DND-41 (cell line): Measurements from ENCODE around the gene SHISA6.

Experiments used
- CTCF ChIP-seq: IDR thresholded peaks from 2 replicates; pipeline ENCODE4 v1.5.1; 2012; ENCODE audit warnings: borderline replicate concordance, low read length, moderate library complexity, mild to moderate bottlenecking; ENCODE audit not compliant: poor library complexity, severe bottlenecking; ENCODE audit errors: extremely low read depth
- EZH2 ChIP-seq: IDR thresholded peaks from 3 replicates; pipeline ENCODE4 v1.6.1; 2012; ENCODE audit warnings: borderline replicate concordance, low read depth, mild to moderate bottlenecking, moderate library complexity, low read length, inconsistent platforms; ENCODE audit not compliant: severe bottlenecking

DNA sequence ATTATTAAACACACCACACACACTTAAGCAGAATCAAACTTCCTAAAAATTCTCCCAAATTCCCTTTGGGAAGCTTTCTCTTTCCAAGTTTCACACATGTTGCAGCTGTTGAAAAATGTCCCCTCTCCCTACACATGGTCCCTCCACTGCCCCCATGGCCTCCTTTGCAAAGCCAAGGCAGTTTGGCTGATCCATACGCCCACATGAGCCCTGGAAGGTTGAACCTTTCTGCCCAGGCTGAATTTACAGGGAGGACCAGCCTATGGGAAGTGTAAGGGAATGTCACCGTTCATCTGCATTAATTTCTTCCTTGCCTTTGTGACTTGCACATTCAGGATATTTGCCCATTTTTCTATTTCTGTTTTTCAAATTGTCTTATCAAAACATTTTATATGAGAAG, 31.1 kb upstream of the SHISA6 start:
- TF ChIP-seq CTCF (no peak), EZH2 (no peak)
